Effector memory CD8-positive, alpha-beta T cell (primary cell): ENCODE results near the gene GPN1.
A peak's percentile ranks its signal among the peaks of the same experiment; 100 is the strongest.
"Not testable (repeated sequence)": the region's sequence is repeated elsewhere in the genome, so short reads cannot be mapped to it uniquely, and the experiment has no call there.

Source experiments
- ATAC-seq: fragments of 150-1000 bp; cut with Tn5 transposase; replicated peaks from 2 replicates; pipeline ENCODE4 v1.10.0; 2021; ENCODE audit warnings: mild to moderate bottlenecking, moderate library complexity
- DNase-seq, 3 experiments: peaks; one replicate each; pipeline ENCODE4 v3.0.0; 2021
- H3K27ac Mint-ChIP-seq, 2 donors: one replicate each; pipeline ENCODE4 v1.8.0; 2022; ENCODE audit warnings: mild to moderate bottlenecking in 2 of 2, mixed read lengths in 2 of 2, moderate library complexity in 2 of 2
- H3K27me3 Mint-ChIP-seq, 2 donors: one replicate each; pipeline ENCODE4 v1.8.0; 2022; ENCODE audit warnings: mixed read lengths in 2 of 2
- H3K36me3 Mint-ChIP-seq: one replicate; pipeline ENCODE4 v1.8.0; 2022; ENCODE audit warnings: mild to moderate bottlenecking, moderate library complexity, mixed read lengths; ENCODE audit not compliant: insufficient read depth
- H3K4me1 Mint-ChIP-seq, 2 donors: one replicate each; pipeline ENCODE4 v1.8.0; 2022; ENCODE audit warnings: low read depth in 2 of 2, mixed read lengths in 2 of 2
- H3K4me3 Mint-ChIP-seq, 2 donors: one replicate each; pipeline ENCODE4 v1.8.0; 2022; ENCODE audit warnings: mild to moderate bottlenecking in 2 of 2, mixed read lengths in 2 of 2, moderate library complexity in 2 of 2
- H3K9me3 Mint-ChIP-seq, 2 donors: one replicate each; pipeline ENCODE4 v1.8.0; 2022; ENCODE audit warnings: mixed read lengths in 2 of 2

GPN1 gene

DNA sequence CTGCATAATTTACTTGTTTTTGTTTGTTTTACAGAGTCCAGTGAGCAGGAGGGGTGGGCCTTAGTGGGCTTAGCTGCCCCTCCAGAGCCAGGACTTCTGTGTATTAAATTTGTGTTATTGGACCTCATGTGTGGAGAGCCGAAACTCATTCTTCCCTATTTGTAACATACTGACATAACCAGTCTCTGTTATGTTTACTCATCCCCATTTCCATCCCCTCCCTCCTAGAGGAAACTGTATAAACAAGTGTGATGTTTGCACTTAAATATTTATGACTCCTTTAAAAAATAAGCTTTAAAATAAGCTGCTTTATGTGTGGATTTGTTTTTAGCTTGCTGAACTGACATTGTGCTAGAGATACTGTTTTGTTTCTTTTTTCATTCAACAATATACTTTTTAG, 32.2 kb upstream of the GPN1 start:
- DNase-seq (no peak), ATAC-seq (no peak)
- no peaks in the 10 kb centered on the region for H3K27me3 Mint-ChIP-seq
- H3K9me3 Mint-ChIP-seq, result no peaks in the 10 kb centered on the region
- peak overlapping the region in 1 of 2 donors; percentile 17 for H3K4me3 Mint-ChIP-seq
- peak overlapping the region; percentile 41 to 53 for H3K27ac Mint-ChIP-seq
- peaks cover 26 to 46% of the 10 kb centered on the region in 2 donors for H3K4me1 Mint-ChIP-seq
- H3K36me3 Mint-ChIP-seq, result peaks cover 46% of the 10 kb centered on the region

DNA sequence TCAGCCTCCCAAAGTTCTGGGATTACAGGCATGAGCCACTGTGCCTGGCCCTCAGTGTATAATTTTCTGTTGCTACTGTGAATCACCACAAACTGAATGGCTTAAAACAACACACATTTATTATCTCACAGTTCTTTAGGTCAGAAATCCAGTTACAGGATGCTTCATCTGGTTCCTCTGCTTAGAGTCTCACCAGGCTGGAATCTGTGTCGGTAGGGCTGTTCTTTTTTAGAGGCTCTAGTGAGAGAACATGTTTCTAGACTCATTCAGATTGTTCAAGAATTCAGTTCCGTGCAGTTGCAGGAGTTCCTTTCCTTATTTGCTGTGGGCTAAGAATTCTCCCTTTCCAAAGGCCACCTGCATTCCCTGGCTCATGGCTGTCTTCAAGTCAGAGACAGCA, 22.2 kb upstream of the GPN1 start:
- Mint-ChIP-seq H3K27me3 (no peaks in the 10 kb centered on the region), H3K4me3 (no peak overlapping the region), H3K27ac (peak overlapping the region in 1 of 2 donors; percentile 33), H3K9me3 (no peaks in the 10 kb centered on the region), H3K4me1 (peaks cover 2 to 4% of the 10 kb centered on the region in 2 donors), H3K36me3 (peaks cover 82% of the 10 kb centered on the region)
- DNase-seq (no peak), ATAC-seq (no peak)

- no peak overlapping the region for H3K4me3 Mint-ChIP-seq
- H3K9me3 Mint-ChIP-seq, result no peaks in the 10 kb centered on the region
- H3K4me1 Mint-ChIP-seq, result no peaks in the 10 kb centered on the region
- no peak for ATAC-seq
- no peaks in the 10 kb centered on the region for H3K27me3 Mint-ChIP-seq
- peaks cover 72% of the 10 kb centered on the region for H3K36me3 Mint-ChIP-seq
- no peak for DNase-seq
- no peak overlapping the region for H3K27ac Mint-ChIP-seq
Observed at GRCh38 chr2:27613985-27614384, 14.9 kb upstream of the GPN1 start.

DNA sequence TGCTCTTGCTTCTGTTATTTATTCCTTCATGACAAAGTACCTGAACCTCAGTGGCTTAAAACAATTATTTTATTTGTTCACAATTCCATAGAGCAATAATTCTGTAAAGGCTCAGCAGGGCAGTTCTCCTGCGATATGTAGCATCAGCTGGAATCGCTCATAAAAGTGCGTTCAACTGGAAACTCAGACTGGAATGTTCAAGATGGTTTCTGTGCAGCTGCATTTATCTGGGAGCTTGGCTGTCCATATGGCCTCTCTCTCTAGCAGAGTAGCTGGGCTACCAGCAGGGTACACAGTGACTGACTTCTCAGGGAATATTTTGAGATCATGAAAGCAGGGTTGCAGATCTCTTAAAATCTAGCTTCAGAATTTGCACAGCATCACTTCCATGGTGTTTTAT, 13.5 kb upstream of the GPN1 start:
- H3K27me3 Mint-ChIP-seq, result no peaks in the 10 kb centered on the region
- H3K9me3 Mint-ChIP-seq, result no peaks in the 10 kb centered on the region
- no peak overlapping the region for H3K4me3 Mint-ChIP-seq
- H3K27ac Mint-ChIP-seq, result no peak overlapping the region
- DNase-seq (no peak), ATAC-seq (no peak)
- peaks cover 72% of the 10 kb centered on the region for H3K36me3 Mint-ChIP-seq
- H3K4me1 Mint-ChIP-seq, result no peaks in the 10 kb centered on the region

DNA sequence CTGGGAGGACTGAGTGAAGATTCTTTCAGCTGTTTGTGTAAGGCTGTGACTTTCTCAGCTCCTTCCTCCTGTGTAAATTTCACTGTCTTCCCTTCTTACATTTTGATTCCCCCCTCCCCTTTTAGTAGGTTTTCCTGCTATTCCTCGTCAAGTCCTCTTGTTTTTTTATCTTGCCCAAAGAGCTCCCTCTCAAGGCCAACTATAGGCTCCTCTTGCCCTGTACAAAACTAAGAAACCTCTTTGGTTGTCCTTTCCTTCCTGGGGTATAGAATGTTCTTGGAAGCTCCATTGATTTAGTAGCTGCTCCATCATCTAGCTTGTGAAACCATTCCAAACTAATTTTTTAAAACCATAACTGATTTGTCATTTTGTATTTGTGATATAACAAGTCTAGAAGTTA, 7.3 kb upstream of the GPN1 start:
- no peaks in the 10 kb centered on the region for H3K4me1 Mint-ChIP-seq
- no peak overlapping the region for H3K27ac Mint-ChIP-seq
- DNase-seq (no peak), ATAC-seq (no peak)
- H3K9me3 Mint-ChIP-seq, result no peaks in the 10 kb centered on the region
- H3K4me3 Mint-ChIP-seq, result no peak overlapping the region
- peaks cover 55% of the 10 kb centered on the region for H3K36me3 Mint-ChIP-seq
- H3K27me3 Mint-ChIP-seq, result no peaks in the 10 kb centered on the region

GRCh38 chr2:27622921-27623384, 5.9 kb upstream of the GPN1 start:
- ATAC-seq (no peak), DNase-seq (no peak)
- Mint-ChIP-seq H3K27me3 (no peaks in the 10 kb centered on the region), H3K36me3 (peaks cover 41% of the 10 kb centered on the region), H3K4me3 (no peak overlapping the region), H3K4me1 (peaks cover 0 to 4% of the 10 kb centered on the region in 2 donors), H3K9me3 (no peaks in the 10 kb centered on the region), H3K27ac (no peak overlapping the region)

DNA sequence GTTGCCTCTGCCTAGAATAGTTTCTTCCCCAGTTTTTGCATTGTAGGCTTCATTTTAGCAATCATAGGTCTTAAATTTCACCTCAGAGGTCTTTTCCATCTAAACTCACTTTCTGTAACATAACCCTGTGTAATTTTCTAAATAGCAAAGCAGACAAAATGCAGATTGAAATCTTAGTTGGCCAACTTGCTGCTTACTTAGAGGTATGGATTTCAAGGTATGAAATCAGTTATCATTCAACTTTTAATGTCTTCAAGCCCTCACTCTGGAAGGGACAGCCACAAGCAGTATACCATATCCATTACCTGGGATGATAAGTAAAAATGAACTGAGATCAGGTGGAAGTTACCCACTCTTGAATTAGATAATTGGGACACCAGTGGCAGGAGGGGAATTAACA, 3.9 kb upstream of the GPN1 start:
- Mint-ChIP-seq H3K9me3 (no peaks in the 10 kb centered on the region), H3K4me1 (peaks cover 3 to 4% of the 10 kb centered on the region in 2 donors), H3K27ac (no peak overlapping the region), H3K36me3 (peaks cover 23% of the 10 kb centered on the region), H3K4me3 (no peak overlapping the region), H3K27me3 (no peaks in the 10 kb centered on the region)
- ATAC-seq, result no peak
- DNase-seq, result no peak

DNA sequence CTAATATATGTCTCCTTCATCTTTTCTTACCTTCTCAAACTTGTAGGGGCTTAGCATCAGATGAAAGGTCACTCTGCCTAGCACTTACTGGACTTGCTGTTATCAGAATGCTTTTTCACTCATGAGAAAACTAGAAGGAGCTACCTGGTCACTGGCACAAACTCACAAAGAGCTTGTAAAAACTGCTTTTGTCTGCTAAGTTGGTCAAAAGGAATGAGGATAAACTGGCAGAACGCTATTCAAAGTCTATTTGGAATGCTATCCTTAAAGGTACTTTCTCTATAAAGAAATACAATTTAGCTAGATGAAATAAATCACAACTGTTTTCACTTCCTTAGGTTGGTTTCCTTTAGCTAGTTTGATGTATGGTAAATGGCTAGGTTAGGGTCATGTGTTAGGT, 2.5 kb upstream of the GPN1 start:
- not testable (repeated sequence) for H3K4me3 Mint-ChIP-seq, DNase-seq, H3K4me1 Mint-ChIP-seq, ATAC-seq, H3K9me3 Mint-ChIP-seq, H3K27ac Mint-ChIP-seq, H3K27me3 Mint-ChIP-seq
- peaks cover 24% of the 10 kb centered on the region for H3K36me3 Mint-ChIP-seq

- not testable (repeated sequence) for DNase-seq, H3K4me1 Mint-ChIP-seq, H3K9me3 Mint-ChIP-seq, ATAC-seq, H3K27me3 Mint-ChIP-seq, H3K4me3 Mint-ChIP-seq
- H3K27ac Mint-ChIP-seq, result peak overlapping the region in 1 of 2 donors; percentile 77
- peaks cover 20% of the 10 kb centered on the region for H3K36me3 Mint-ChIP-seq
Observed at GRCh38 chr2:27626921-27627320, 1.9 kb upstream of the GPN1 start.

GRCh38 chr2:27627963-27628766, 685 bp upstream of the GPN1 start:
- Mint-ChIP-seq H3K27ac (no peak overlapping the region), H3K36me3 (peaks cover 20% of the 10 kb centered on the region)
- no peak for DNase-seq

GRCh38 chr2:27630257-27630656, 1.4 kb downstream of the GPN1 start:
- ATAC-seq, H3K27ac Mint-ChIP-seq, H3K4me3 Mint-ChIP-seq: not testable (repeated sequence)

More at GRCh38 chr2:27627963-27628766, 685 bp upstream of the GPN1 start:
- Mint-ChIP-seq H3K4me3 (no peak overlapping the region), H3K4me1 (peaks cover 7 to 9% of the 10 kb centered on the region in 2 donors), H3K9me3 (no peaks in the 10 kb centered on the region), H3K27me3 (no peaks in the 10 kb centered on the region)
- peak; percentile 21 for ATAC-seq

GRCh38 chr2:27634291-27634690, 5.4 kb downstream of the GPN1 start:
- Mint-ChIP-seq H3K4me3 (no peak overlapping the region), H3K4me1 (peaks cover 18 to 19% of the 10 kb centered on the region in 2 donors), H3K9me3 (no peaks in the 10 kb centered on the region), H3K27ac (no peak overlapping the region), H3K36me3 (peaks cover 62% of the 10 kb centered on the region), H3K27me3 (no peaks in the 10 kb centered on the region)
- DNase-seq (no peak), ATAC-seq (no peak)

More at GRCh38 chr2:27630257-27630656, 1.4 kb downstream of the GPN1 start:
- not testable (repeated sequence) for H3K9me3 Mint-ChIP-seq, DNase-seq, H3K4me1 Mint-ChIP-seq, H3K27me3 Mint-ChIP-seq
- H3K36me3 Mint-ChIP-seq, result peaks cover 38% of the 10 kb centered on the region

DNA sequence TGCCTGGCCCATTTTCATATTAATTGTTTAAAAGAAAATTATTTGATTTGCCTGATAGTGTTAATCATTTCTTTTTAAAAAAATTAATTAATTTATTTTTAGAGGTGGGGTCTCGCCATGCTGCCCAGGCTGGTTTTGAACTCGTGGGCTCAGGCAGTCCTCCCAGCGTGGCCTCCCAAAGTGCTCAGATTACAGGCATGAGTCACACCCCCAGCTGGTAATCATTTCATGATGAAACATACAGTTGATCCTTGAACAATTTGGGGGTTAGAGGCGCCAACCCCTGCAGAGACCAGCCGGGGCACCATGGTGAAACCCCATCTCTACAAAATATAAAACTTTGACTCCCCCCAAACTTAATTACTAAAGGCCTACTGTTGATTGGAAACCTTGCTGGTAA, 7.9 kb downstream of the GPN1 start:
- H3K27me3 Mint-ChIP-seq, result no peaks in the 10 kb centered on the region
- DNase-seq (no peak), ATAC-seq (no peak)
- peaks cover 14 to 16% of the 10 kb centered on the region in 2 donors for H3K4me1 Mint-ChIP-seq
- H3K9me3 Mint-ChIP-seq, result no peaks in the 10 kb centered on the region
- no peak overlapping the region for H3K27ac Mint-ChIP-seq
- no peak overlapping the region for H3K4me3 Mint-ChIP-seq
- peaks cover 70% of the 10 kb centered on the region for H3K36me3 Mint-ChIP-seq

- Mint-ChIP-seq H3K9me3 (no peaks in the 10 kb centered on the region), H3K36me3 (peaks cover 68% of the 10 kb centered on the region), H3K27ac (peak overlapping the region; percentile 77 to 84), H3K27me3 (no peaks in the 10 kb centered on the region), H3K4me1 (peaks cover 14% of the 10 kb centered on the region in 2 donors), H3K4me3 (peak overlapping the region; percentile 8 to 53)
- DNase-seq, result no peak
- peak; percentile 89 for ATAC-seq
Observed at GRCh38 chr2:27638037-27638637, 9.3 kb downstream of the GPN1 start.
